Chondrocyte (in vitro differentiated cells): ENCODE data around the gene SERPINA4. TPM values are rescaled to one million over a fixed set of nuclear protein-coding genes. Genes with fewer than 3 reads are reported as not detected.
"Not testable (repeated sequence)": the region's sequence is repeated elsewhere in the genome, so short reads cannot be mapped to it uniquely, and the experiment has no call there.

Source experiments
- DNase-seq: peaks from one replicate; pipeline ENCODE4 v3.0.0; 2021; ENCODE audit warnings: mixed read lengths, low spot score
- H3K27ac Mint-ChIP-seq: one replicate; pipeline ENCODE4 v1.8.0; 2021; ENCODE audit warnings: mild to moderate bottlenecking, moderate library complexity, mixed read lengths; ENCODE audit not compliant: unreplicated experiment
- H3K27me3 Mint-ChIP-seq: 2 replicates; pipeline ENCODE4 v1.8.0; 2021; ENCODE audit warnings: low read depth, mixed read lengths
- H3K36me3 Mint-ChIP-seq: 2 replicates; pipeline ENCODE4 v1.8.0; 2021; ENCODE audit warnings: low read depth, mixed read lengths
- H3K4me1 Mint-ChIP-seq: 2 replicates; pipeline ENCODE4 v1.8.0; 2021; ENCODE audit warnings: low read depth, mild to moderate bottlenecking, mixed read lengths
- H3K4me3 Mint-ChIP-seq: one replicate; pipeline ENCODE4 v1.8.0; 2021; ENCODE audit warnings: mild to moderate bottlenecking, moderate library complexity, mixed read lengths; ENCODE audit not compliant: unreplicated experiment
- H3K9me3 Mint-ChIP-seq: 2 replicates; pipeline ENCODE4 v1.8.0; 2021; ENCODE audit warnings: low read depth, mixed read lengths
- total RNA-seq: library from RNA; stranded (reverse); gene quantifications from 3 replicates; pipeline ENCODE4 v1.2.1, GENCODE V29; 2021
- TF ChIP-seq, protein P1 (sequence below): fragments of 200-600 bp; sonication (generic); IDR thresholded peaks from 2 replicates; pipeline ENCODE4 v1.5.0; 2021; ENCODE audit warnings: antibody characterized with exemption, mild to moderate bottlenecking, moderate library complexity

Gene SERPINA4
- total RNA-seq, 1 donor from 2014 or later = not detected

- no peak for DNase-seq
- TF ChIP-seq, protein P1, sequence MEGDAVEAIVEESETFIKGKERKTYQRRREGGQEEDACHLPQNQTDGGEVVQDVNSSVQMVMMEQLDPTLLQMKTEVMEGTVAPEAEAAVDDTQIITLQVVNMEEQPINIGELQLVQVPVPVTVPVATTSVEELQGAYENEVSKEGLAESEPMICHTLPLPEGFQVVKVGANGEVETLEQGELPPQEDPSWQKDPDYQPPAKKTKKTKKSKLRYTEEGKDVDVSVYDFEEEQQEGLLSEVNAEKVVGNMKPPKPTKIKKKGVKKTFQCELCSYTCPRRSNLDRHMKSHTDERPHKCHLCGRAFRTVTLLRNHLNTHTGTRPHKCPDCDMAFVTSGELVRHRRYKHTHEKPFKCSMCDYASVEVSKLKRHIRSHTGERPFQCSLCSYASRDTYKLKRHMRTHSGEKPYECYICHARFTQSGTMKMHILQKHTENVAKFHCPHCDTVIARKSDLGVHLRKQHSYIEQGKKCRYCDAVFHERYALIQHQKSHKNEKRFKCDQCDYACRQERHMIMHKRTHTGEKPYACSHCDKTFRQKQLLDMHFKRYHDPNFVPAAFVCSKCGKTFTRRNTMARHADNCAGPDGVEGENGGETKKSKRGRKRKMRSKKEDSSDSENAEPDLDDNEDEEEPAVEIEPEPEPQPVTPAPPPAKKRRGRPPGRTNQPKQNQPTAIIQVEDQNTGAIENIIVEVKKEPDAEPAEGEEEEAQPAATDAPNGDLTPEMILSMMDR = no peak
- Mint-ChIP-seq H3K4me3 (no peak overlapping the region), H3K4me1 (peaks cover 40% of the 10 kb centered on the region), H3K27ac (peak overlapping the region; percentile 98), H3K36me3 (no peaks in the 10 kb centered on the region), H3K27me3 (no peaks in the 10 kb centered on the region), H3K9me3 (peaks cover 3% of the 10 kb centered on the region)
Observed at GRCh38 chr14:94602722-94603121, 41.5 kb downstream of the SERPINA4 start.

GRCh38 chr14:94605361-94605760 lies 44.1 kb downstream of the SERPINA4 start:
- H3K4me3 Mint-ChIP-seq = no peak overlapping the region
- DNase-seq = no peak
- TF ChIP-seq, protein P1 = no peak
- peaks cover 3% of the 10 kb centered on the region for H3K9me3 Mint-ChIP-seq
- H3K27ac Mint-ChIP-seq = no peak overlapping the region
- H3K4me1 Mint-ChIP-seq = peaks cover 26% of the 10 kb centered on the region
- no peaks in the 10 kb centered on the region for H3K27me3 Mint-ChIP-seq
- no peaks in the 10 kb centered on the region for H3K36me3 Mint-ChIP-seq

GRCh38 chr14:94608966-94609365 lies 47.7 kb downstream of the SERPINA4 start:
- H3K27ac Mint-ChIP-seq = peak overlapping the region; percentile 32
- not testable (repeated sequence) for DNase-seq

DNA sequence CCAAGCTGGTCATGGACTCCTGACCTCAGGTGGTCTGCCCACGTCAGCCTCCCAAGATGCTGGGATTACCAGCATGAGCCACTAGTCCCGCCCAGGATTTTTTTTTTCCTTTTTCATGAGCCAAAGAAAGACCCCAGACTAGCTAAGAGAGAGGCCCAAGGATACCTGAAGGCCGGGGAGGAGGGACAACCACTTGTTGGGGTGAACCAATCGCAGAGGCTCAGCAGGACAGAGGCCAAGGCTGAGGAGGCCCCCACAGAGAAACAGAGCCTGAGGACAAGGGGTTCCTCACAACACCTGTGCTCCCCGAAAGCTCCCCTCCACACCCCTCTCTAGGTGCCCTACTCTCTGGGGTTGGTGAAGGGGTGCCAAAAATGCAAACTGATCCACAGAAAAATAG lies 49.9 kb downstream of the SERPINA4 start:
- H3K27ac Mint-ChIP-seq = peak overlapping the region; percentile 97
- DNase-seq = no peak
- H3K36me3 Mint-ChIP-seq = peaks cover 1% of the 10 kb centered on the region
- peaks cover under 1% of the 10 kb centered on the region for H3K9me3 Mint-ChIP-seq
- TF ChIP-seq, protein P1 = no peak
- H3K4me3 Mint-ChIP-seq = no peak overlapping the region
- no peaks in the 10 kb centered on the region for H3K27me3 Mint-ChIP-seq
- peaks cover 29% of the 10 kb centered on the region for H3K4me1 Mint-ChIP-seq

More at GRCh38 chr14:94608966-94609365, 47.7 kb downstream of the SERPINA4 start:
- H3K9me3 Mint-ChIP-seq, H3K4me3 Mint-ChIP-seq, H3K36me3 Mint-ChIP-seq, H3K27me3 Mint-ChIP-seq: not testable (repeated sequence)
- peaks cover 29% of the 10 kb centered on the region for H3K4me1 Mint-ChIP-seq

- DNase-seq = no peak
- Mint-ChIP-seq H3K4me1 (peaks cover 29% of the 10 kb centered on the region), H3K36me3 (peaks cover 5% of the 10 kb centered on the region), H3K9me3 (peaks cover 8% of the 10 kb centered on the region), H3K27me3 (no peaks in the 10 kb centered on the region), H3K4me3 (no peak within 1 kb of the TSS), H3K27ac (peak within 1 kb of the TSS; percentile 59)
- TF ChIP-seq, protein P1 = no peak
Observed at GRCh38 chr14:94612174-94612573, 50.9 kb downstream of the SERPINA4 start, which contains the start of gene SERPINA3. TSS of gene SERPINA3 (plus strand) at chr14:94612391. CDS start at chr14:94614442, 2,051 bp downstream.
